ENCODE measurements around the gene TAF10. TPM values are rescaled to one million over a fixed set of nuclear protein-coding genes. Genes with fewer than 3 reads are reported as not detected.

Gene TAF10
- total and polyA plus RNA-seq, 4 donors = 10.5 to 58.1 (median 31.5) TPM

- Histone ChIP-seq H3K27me3 (ENCODE audit: control insufficient read depth in 4 of 4, insufficient read depth in 4 of 4, low read length in 3 of 4) (no peaks in the 10 kb centered on the region), H3K4me3 (ENCODE audit: low read depth in 1 of 3, low read length in 3 of 3) (no peak overlapping the region), H3K9me3 (ENCODE audit: control insufficient read depth in 4 of 4, low read length in 3 of 4) (no peaks in the 10 kb centered on the region), H3K9ac (ENCODE audit: low read depth in 1 of 2, low read length in 2 of 2) (no peak overlapping the region), H3K27ac (ENCODE audit: low read depth in 1 of 2, low read length in 2 of 2) (no peak overlapping the region), H3K4me1 (ENCODE audit: control insufficient read depth in 4 of 4, insufficient read depth in 4 of 4, low read length in 3 of 4) (no peaks in the 10 kb centered on the region), H3K36me3 (ENCODE audit: control insufficient read depth in 4 of 4, insufficient read depth in 3 of 4, low read depth in 1 of 4, low read length in 3 of 4) (no peaks in the 10 kb centered on the region)
- 82% methylated on average over 3 of the region's 3 CpGs for WGBS
- TF ChIP-seq EGR1 (IDR thresholded peaks at IDR 0.05; ENCODE audit: low read depth in 2 of 2) = no peak
- no peak for TF ChIP-seq HNF4G (IDR thresholded peaks at IDR 0.05)
- TF ChIP-seq GABPA (IDR thresholded peaks at IDR 0.05 in 1 of 2, conservative IDR thresholded peaks at IDR 0.05 in 1 of 2) = no peak
- TF ChIP-seq, protein P1, sequence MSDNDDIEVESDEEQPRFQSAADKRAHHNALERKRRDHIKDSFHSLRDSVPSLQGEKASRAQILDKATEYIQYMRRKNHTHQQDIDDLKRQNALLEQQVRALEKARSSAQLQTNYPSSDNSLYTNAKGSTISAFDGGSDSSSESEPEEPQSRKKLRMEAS (IDR thresholded peaks at IDR 0.05) = no peak
- no peak for TF ChIP-seq YY1 (IDR thresholded peaks at IDR 0.05)
- TF ChIP-seq FOXA1 (IDR thresholded peaks at IDR 0.05) = no peak
- TF ChIP-seq, protein P2, sequence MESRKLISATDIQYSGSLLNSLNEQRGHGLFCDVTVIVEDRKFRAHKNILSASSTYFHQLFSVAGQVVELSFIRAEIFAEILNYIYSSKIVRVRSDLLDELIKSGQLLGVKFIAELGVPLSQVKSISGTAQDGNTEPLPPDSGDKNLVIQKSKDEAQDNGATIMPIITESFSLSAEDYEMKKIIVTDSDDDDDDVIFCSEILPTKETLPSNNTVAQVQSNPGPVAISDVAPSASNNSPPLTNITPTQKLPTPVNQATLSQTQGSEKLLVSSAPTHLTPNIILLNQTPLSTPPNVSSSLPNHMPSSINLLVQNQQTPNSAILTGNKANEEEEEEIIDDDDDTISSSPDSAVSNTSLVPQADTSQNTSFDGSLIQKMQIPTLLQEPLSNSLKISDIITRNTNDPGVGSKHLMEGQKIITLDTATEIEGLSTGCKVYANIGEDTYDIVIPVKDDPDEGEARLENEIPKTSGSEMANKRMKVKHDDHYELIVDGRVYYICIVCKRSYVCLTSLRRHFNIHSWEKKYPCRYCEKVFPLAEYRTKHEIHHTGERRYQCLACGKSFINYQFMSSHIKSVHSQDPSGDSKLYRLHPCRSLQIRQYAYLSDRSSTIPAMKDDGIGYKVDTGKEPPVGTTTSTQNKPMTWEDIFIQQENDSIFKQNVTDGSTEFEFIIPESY (IDR thresholded peaks at IDR 0.05) = no peak
- no peak for TF ChIP-seq SP1 (IDR thresholded peaks at IDR 0.05)
- TF ChIP-seq HNF4A (conservative IDR thresholded peaks at IDR 0.05) = no peak
- no peak for TF ChIP-seq ATF3 (IDR thresholded peaks at IDR 0.05)
- TF ChIP-seq FOXA2 (IDR thresholded peaks at IDR 0.05) = no peak
- TF ChIP-seq RAD21 (IDR thresholded peaks at IDR 0.05) = no peak
- TF ChIP-seq CTCF (IDR thresholded peaks at IDR 0.05; ENCODE audit: low read depth, low read length, missing input control) = no peak
- no peak for TF ChIP-seq NR2F2 (IDR thresholded peaks at IDR 0.05)
- TF ChIP-seq RXRA (IDR thresholded peaks at IDR 0.05) = no peak
- TF ChIP-seq, protein P3, sequence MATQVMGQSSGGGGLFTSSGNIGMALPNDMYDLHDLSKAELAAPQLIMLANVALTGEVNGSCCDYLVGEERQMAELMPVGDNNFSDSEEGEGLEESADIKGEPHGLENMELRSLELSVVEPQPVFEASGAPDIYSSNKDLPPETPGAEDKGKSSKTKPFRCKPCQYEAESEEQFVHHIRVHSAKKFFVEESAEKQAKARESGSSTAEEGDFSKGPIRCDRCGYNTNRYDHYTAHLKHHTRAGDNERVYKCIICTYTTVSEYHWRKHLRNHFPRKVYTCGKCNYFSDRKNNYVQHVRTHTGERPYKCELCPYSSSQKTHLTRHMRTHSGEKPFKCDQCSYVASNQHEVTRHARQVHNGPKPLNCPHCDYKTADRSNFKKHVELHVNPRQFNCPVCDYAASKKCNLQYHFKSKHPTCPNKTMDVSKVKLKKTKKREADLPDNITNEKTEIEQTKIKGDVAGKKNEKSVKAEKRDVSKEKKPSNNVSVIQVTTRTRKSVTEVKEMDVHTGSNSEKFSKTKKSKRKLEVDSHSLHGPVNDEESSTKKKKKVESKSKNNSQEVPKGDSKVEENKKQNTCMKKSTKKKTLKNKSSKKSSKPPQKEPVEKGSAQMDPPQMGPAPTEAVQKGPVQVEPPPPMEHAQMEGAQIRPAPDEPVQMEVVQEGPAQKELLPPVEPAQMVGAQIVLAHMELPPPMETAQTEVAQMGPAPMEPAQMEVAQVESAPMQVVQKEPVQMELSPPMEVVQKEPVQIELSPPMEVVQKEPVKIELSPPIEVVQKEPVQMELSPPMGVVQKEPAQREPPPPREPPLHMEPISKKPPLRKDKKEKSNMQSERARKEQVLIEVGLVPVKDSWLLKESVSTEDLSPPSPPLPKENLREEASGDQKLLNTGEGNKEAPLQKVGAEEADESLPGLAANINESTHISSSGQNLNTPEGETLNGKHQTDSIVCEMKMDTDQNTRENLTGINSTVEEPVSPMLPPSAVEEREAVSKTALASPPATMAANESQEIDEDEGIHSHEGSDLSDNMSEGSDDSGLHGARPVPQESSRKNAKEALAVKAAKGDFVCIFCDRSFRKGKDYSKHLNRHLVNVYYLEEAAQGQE (IDR thresholded peaks at IDR 0.05) = no peak
- no peak for TF ChIP-seq TAF1 (conservative IDR thresholded peaks at IDR 0.05)
- no peak for TF ChIP-seq JUND (IDR thresholded peaks at IDR 0.05)
- DNase-seq (ENCODE audit: low spot score) = no peak
Measured at GRCh38 chr11:6660712-6661111, 48.7 kb upstream of the TAF10 start.
